ENCODE measurements around the gene THEMIS2.
A peak's percentile ranks its signal among the peaks of the same experiment; 100 is the strongest.
"Not testable (repeated sequence)": the region's sequence is repeated elsewhere in the genome, so short reads cannot be mapped to it uniquely, and the experiment has no call there.

The THEMIS2 gene

DNA sequence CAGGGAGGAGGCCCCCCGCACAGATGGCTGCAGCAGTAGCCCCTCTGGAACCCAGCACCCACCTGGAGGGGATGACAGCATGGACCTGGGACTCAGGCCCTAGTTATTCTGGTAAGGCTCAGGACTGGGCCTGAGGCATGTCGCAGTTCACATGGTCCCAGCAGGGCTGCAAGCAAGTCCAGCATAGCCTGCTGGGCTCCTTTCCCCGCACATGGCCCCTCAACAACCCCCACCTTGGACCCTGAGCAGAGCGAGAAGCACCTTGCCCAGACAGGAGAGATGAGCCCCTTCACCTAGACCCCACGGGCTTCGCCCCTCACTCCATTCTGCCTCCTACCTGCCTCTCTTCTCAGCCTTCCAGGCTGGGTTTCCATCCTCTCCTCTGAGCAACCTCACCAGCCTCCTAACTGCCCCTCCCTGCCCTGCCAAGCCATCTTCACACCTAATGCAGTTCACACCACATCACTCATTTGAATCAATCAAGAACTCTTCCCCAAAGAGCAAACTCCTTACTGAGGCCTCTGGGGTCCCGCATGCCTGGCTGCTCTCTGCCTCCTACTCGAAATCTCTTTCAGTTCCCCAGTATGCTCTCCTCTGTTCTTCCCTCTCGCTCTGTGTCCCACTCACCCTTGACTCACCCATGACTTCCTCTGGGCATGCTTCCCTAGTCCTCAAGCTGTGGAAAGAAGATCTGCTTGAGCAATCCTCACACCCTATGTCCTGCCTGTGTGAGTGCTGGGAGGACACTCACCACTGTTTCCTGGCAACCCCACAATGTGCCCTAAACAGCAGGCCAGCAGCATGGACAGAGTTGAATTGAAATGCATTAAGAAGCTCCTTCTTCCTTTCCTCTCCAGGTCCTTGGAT lies 9.4 kb upstream of the THEMIS2 start:
- DNase-seq (ENCODE audit: low spot score), result peak; percentile 98

DNA sequence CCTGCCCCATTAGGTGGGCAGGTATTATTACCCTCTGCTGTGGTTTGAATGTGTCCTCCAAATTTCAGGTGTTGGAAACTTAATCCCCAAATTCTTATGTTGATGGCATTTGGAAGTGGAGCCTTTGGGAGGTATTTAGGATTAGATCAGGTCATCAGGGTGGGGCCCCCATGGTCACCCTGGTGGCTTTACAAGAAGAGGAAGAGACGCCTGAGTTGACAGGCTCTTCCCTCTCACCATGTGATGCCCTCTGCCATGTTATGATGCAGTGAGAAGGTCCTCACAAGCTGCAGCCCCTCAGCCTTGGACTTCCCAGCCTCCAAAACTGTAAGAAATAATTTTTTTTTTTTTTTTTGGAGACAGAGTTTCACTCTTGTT lies 8.8 kb upstream of the THEMIS2 start:
- no peak for DNase-seq (ENCODE audit: low spot score)

DNA sequence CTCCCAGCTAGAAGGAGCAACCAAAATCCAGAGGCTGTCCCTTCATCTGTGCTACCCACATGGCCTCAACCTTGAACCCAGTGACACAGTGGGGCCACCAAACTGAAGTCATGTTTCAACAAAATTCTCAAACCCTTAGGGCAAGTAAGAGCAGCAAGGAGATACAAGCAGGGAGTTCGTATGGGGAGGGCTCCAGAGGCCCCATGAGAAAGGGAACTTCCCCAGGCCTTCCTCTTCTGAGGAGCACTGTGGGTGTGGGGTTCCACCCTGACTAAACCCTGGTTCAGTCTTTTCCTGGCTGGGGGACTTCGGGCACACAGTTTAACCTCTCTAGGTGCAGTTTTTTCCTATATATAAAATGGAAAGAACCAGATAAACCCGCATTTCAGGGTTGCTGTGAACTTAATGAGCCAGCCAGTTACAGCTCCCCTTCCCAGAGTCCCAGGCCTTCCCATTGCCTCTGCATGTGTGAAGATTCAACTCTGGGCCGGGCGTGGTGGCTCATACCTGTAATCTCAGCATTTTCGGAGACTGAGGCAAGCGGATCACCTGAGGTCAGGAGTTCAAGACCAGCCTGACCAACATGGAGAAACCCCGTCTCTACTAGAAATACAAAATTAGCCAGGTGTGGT lies 8.0 kb upstream of the THEMIS2 start:
- DNase-seq (ENCODE audit: low spot score), result no peak

DNA sequence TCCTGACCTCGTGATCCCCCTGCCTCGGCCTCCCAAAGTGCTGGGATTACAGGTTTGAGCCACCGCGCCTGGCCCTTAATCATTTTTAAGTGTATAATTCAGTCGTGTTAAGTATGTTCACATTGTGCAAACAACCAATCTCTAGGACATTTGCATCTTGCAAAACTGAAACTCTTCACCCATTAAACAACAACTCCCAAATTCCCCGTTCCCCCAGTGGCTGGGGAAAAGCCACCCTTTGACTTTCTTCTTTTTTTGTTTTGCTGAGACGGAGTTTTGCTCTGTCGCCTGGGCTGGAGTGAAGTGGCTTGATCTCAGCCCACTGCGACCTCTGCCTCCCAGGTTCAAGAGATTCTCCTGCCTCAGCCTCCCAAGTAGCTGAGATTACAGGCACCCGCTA lies 6.5 kb upstream of the THEMIS2 start:
- no peak for DNase-seq (ENCODE audit: low spot score)

DNA sequence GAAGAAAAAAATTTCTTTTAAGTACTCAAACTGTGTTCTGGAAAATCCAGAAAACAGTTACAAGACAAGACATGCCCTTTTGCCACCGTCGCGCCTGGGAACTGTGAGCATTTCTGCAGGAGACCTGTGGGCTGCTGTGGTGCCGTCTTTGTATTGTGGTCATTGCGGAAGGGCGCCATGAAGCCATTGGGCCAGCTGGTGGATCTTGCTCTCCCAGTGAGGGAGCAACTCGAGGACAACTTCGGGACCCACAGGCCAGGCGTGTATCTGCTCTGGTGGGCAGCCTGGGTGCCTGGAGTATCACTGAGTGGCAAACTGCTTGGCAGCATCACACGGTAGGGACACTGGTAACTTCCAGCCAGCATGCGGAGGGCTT lies 3.8 kb upstream of the THEMIS2 start:
- no peak for DNase-seq (ENCODE audit: low spot score)

DNA sequence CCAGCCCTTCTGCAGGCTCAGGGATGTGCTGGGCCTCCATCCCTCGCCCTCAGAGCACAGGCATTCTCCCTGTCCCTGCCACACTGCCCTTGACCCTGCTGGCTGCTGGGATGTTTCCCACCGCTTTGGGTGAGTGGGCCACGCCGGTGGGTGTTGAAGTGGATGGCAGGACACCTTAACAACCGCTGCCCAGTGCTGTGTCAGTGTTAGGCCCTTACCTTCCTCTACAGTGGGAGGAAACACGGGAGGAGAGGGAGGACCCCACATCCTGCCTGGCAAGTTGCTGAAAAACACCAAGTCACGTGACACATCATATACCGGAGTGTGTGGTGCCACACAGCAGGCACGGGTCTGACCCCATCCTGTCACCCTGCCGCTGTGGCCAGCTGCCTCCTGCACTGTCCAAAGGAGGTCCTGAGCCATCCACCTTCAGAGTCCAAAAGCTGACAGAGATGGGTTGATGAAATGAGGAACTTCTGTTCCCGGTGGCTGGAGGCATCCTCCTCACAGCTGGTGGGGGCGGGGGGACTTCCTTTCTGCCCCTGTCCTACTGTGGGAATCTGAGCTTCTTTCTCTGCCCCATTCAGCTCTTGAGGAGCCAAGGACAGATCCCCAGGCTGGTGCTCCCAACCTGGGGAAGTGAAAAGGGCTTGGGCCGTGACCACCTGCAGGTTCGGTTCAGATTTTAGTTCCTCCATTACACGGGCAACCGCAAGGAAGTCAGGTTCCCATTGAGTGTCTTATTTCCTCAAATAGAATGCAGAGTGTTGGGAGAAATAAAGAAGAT lies 3.2 kb upstream of the THEMIS2 start:
- no peak for DNase-seq (ENCODE audit: low spot score)

DNA sequence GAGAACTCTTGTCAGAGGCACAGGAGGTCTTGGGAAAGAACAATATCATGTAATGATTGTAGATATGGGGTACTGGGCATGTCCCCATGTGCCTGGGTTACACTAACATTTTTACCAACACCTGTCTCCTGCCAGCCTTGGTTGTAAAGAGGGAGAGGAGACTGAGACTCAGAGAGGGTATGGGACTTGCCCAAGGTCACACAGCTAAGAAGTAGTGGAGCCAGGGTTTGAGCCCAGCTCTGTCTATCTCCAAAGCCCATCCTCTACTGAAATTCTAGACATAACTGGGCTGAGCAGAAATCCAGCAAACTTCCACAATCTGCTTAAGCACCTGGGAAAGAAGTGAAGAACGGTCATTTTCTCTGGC lies 2.6 kb upstream of the THEMIS2 start:
- DNase-seq (ENCODE audit: low spot score), result no peak

DNA sequence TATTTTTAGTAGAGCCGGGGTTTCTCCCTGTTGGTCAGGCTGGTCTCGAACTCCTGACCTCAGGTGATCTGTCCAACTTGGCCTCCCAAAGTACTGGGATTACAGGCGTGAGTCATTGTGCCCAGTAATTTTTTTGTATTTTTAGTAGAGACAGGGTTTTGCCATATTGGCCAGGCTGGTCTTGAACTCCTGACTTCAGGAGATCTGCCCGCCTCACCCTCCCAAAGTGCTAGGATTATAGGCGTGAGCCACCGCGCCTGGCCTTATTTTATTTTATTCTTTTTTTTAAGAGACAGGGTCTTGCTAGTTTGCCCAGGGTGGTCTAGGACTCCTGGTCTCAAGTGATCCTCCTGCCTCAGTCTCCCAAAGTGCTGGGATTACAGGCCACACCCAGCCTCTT lies 1.3 kb upstream of the THEMIS2 start:
- not testable (repeated sequence) for DNase-seq (ENCODE audit: low spot score)

DNA sequence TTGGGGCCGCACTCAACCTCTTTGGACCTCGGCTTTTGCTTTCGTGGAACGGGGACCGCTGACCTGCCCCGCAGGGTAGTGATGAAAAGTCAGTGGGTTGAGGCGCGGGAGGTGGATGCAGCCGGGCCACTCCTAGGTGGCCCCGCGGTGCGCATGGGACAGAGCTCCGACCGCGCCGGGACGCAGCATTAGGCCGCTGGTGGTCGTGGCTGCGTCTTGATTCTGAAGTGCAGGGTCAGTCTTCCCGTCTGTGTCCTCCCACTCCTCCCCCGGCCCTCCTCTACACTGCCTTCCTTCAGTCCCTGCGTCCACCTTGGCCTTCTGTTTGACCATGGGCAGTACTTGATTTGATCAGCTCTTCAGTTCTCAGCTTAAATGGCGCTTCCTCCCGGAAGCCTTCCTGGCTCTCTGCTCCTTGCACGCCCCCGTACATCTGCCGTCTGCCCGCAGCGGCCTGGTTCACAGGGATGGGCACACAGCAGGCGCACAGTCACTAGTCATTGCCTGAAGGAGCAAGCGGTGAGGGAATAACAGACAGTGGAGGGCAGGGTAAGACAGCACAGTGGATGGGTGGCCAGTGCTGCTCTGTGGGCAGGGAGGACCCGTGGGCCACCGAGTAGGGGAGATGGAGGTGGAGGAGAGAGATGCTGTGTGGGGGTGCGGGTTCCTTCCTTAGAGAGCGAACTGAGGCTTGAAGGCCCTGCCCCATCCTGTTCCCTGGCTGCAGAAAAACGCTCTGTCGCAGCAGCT lies 633 bp downstream of the THEMIS2 start:
- no peak for DNase-seq (ENCODE audit: low spot score)

DNA sequence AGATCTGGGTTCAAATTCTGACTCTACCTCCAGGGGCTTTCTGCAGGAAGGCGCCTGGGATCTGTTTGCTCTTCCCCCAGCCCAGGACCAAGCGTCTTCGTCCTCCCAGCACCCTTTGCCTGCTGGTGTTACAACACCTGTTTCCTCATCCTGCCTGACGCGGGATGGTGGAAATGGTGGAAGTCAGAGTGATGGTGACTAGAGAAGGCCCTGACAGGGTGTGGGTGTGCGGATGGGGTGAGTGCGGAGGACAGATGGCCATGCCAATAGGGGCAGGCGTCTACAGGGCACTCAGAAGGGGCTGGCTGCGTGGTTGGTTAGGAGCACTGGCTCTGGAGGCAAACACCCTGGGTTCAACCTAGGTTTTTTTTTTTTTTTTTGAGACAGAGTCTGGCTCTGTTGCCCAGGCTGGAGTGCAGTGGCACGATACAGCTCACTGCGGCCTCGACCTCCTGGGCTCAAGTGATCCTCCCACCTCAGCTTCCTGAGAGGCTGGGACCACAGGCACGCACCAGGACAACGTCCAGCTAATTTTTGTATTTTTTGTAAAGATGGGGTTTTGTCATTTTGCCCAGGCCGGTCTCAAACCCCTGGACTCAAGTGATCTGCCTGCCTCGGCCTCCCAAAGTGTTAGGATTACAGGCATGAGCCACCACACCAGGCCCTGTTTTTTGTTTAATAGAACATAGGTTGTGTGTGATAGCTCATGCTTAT lies 1.5 kb downstream of the THEMIS2 start:
- DNase-seq (ENCODE audit: low spot score), result no peak

DNA sequence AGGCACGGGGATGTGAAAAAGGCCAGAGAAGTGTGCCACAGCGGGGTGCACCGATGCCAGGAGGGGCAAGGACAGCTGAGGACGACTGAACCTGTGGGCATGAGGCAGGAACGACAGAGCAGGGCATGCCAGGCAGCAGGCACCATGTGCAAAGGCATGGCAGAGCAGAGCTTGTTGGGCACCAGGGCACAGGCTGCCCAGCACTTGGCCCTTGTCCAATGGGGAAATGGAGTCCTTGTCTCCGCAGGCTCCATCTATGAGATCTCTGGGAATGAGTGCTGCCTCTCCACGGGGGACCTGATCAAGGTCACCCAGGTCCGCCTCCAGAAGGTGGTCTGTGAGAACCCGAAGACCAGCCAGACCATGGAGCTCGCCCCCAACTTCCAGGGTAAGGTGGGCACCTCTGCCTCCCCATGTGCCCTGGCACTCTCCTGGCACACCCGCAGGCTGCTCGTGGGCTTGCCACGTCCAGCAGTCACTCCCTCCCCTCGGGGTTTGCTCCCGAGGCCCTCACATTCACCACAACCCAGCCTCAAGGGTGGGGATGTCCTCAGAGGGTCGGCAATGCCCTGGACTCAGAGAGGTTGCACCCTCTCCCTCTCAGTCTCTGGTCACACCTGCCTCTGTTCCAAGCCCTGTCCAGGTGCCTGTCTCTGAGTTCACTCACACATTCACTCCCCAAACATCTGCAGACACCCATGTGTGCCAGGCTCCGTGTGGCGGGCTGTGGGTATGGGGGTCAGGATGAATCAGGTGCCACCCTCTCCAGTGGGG lies 4.2 kb downstream of the THEMIS2 start:
- no peak for DNase-seq (ENCODE audit: low spot score)

DNA sequence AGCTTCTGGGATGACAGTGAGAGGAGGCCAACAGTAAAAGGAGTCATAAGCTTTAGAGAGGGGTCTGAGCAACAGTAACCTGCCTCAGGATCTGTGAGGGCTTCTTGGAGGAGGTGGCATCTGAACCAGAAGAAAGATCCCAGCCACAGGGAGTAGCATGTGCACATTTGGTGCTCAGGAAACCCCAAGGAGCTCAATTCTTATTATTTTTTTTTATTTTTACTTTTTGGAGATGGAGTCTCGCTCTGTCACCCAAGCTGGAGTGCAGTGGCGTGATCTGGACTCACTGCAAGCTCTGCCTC lies 4.7 kb downstream of the THEMIS2 start:
- DNase-seq (ENCODE audit: low spot score), result no peak

DNA sequence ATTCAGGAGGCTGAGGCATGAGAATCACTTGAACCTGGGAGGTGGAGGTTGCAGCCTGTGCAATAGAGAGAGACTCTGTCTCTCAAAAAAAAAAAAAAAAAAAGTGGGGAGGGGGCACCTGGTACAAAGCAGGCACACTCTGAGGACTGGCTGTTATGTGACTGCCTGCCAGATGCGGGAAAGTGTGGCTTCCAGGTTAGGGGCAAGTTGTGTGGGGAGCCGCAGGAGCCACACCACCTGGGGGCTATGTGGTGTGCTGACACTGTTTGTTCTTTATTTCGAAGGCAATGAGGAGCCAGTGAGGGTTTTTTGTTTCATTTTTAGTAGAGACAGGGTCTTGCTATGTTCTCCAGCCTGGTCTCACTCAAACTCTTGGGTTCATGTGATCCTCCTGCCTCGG lies 5.7 kb downstream of the THEMIS2 start:
- DNase-seq (ENCODE audit: low spot score), result no peak

DNA sequence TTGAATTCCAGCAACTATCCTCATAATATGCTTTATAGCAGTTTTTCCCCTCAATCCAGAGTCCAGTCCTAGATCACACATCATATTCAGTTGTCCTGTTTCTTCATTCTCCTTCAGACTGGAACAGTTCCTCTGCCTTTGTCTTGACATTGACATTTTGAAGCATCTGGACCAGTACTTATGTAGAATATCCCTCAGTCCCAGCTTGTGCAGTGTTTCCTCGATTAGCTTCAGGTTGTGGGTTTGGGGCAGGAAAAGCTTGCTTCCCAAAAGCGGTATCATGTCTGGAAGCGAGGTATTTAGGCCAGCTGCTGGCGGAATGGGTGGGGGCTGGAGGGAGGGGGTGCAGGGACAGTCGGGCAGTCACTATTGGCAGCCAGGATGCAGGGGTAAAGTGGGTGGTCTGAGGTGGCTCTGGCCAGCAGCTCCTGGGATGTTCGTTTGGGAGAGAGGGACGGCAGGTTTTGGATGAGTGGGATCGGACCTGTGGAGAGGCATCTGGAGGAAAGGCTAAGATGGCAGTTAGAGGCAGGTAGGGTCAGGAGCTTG lies 6.5 kb downstream of the THEMIS2 start:
- DNase-seq (ENCODE audit: low spot score), result no peak

DNA sequence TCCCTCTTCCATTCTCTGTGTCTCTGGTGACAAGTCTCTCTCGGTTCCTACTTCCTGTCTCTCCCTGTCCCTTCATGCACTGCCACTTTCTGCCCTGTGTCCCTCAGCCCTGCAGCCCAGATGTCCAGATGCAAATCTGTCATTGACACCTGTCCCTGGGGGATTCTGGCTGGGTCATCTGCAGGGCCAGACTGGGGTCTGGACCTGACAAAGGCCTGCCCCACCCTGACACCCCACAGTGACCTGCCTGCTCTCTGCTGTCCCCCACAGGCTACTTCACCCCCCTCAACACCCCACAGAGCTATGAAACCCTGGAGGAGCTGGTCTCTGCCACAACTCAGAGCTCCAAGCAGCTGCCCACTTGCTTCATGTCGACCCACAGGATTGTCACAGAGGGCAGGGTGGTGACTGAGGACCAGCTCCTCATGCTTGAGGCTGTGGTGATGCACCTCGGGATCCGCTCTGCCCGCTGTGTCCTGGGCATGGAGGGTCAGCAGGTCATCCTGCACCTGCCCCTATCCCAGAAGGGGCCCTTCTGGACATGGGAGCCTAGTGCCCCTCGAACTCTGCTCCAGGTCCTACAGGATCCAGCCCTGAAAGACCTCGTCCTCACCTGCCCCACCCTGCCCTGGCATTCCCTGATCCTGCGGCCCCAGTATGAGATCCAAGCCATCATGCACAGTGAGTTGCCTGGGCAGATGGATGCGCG lies 7.2 kb downstream of the THEMIS2 start:
- DNase-seq (ENCODE audit: low spot score), result no peak

DNA sequence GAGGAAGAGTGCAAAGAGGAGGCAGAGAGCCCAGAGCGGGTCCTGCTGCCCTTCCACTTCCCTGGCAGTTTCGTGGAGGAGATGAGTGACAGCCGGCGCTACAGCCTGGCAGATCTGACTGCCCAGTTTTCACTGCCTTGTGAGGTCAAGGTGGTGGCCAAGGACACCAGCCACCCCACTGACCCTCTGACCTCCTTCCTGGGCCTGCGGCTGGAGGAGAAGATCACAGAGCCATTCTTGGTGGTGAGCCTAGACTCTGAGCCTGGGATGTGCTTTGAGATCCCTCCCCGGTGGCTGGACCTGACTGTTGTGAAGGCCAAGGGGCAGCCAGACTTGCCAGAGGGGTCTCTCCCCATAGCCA lies 10.2 kb downstream of the THEMIS2 start:
- DNase-seq (ENCODE audit: low spot score), result no peak

DNA sequence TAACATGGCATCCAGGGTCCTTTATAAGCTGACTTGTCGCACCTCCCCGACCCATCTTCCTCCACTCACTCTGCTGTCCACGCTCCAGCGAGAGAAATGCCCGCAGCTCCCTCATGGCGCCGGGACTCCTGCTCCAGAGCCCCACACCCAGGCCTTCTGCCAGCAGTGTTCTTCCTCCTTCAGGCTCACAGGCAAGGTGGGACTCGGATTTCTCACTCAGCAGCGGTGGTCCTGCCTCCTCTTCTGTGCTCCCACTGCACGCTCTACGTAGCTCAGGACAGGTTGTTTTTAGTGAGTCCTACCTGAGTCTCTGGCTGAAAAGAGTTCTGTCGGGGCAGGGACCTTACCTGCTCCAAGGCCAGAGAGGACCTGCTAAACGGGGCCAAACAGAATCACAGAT lies 11.2 kb downstream of the THEMIS2 start:
- no peak for DNase-seq (ENCODE audit: low spot score)

DNA sequence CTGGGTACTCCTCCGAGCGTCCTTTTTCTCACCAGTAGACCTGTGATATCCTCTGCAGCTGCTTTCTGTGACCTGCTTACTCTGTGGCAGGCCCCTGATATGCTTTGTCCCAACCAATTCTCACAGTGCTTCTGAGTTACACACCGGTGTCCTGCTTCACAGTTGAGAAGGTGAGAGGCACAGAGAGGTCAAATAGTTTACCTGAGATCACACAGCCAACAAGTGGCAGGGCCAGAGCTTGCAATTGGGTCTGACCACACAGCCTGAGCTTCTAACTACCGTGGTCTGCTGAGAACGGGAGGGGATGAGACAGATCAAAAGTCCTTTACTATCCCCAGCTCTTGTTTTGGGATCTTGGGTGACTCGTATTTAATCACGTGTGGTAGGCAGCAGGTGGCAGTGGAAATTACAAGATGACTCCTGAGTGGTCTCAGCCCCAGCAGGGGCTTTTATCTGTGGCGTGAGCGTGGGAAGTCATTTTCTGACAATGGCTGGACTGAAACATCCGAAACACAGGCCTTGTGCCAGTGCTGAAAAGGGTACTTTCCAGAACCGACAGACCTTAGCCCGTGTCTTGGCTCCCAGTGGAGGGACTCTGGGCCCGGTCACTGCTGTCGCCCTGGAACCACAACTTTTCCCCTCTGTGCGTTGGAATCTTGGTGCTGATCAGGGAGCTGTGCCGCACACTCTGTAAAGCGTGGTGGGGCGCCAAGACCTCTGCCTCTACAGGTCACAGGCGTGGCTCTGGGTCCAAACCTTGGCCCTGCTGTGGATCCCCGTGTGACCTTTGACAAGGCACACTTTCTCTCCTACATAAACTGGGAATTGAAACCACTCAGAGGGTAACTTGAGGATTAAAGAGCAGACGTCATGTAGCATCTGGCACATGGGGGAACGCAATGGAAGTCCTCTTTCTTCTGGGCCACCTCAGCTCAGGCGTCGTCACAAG lies 11.9 kb downstream of the THEMIS2 start:
- no peak for DNase-seq (ENCODE audit: low spot score)

DNA sequence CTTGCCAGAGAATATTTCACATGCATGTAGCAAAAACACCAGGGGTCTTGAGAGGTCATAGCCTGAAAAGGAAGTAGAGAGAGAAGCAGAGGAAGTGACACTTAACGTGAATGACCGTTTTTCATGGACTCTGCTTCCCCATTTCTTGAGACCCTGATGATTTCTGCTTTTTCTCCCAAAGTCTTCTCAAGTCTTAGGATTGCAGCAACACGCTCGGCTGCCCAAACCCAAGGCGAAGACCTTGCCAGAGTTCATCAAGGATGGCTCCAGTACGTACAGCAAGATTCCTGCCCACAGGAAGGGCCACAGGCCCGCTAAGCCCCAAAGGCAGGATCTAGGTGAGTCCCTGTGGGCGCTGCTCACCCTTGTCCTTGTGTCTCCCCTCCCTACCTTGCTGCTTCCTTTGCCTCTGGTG lies 12.8 kb downstream of the THEMIS2 start:
- no peak for DNase-seq (ENCODE audit: low spot score)

Data from AG08395 (cell line).